Right cardiac atrium (tissue), 5 donors: Measurements from ENCODE around the gene CXCR5. TPM values are rescaled to one million over a fixed set of nuclear protein-coding genes. Genes with fewer than 3 reads are reported as not detected.

Source experiments
- ATAC-seq, 2 donors: fragments of 200-7000 bp; cut with Tn5 transposase; one replicate each; pipeline versions ENCODE4 v1.8.0 to v1.9.1; 2020; ENCODE audit warnings: moderate library complexity in 2 of 2, mild to moderate bottlenecking in 1 of 2
- DNase-seq, 3 donors: peaks; one replicate each; pipeline ENCODE4 v3.0.0-alpha.2; 2020
- H3K27ac ChIP-seq: one replicate; pipeline ENCODE4 v1.5.1; 2013; ENCODE audit warnings: mild to moderate bottlenecking, low read length, control low read depth, moderate library complexity
- H3K27me3 ChIP-seq: one replicate; pipeline ENCODE4 v1.6.1; 2013; ENCODE audit not compliant: control insufficient read depth, insufficient read depth
- H3K4me1 ChIP-seq: one replicate; pipeline ENCODE4 v1.6.1; 2013; ENCODE audit warnings: low read length; ENCODE audit not compliant: control insufficient read depth, insufficient read depth
- H3K4me3 ChIP-seq: one replicate; pipeline ENCODE4 v1.5.1; 2013; ENCODE audit warnings: low read length, control low read depth
- H3K9me3 ChIP-seq: one replicate; pipeline ENCODE4 v1.6.1; 2013; ENCODE audit warnings: low read length; ENCODE audit not compliant: control insufficient read depth
- WGBS: extraction: QIAGEN DNeasy Blood & Tissue Kit; methylation state at CpG from one replicate; pipeline ENCODE4 v1.1.7; 2013; 5-methylcytosine and 5-hydroxymethylcytosine counted together
- intact Hi-C, 4 donors: fragments of 100-400 bp; cut with DNase I; formaldehyde crosslinking; loops; one replicate each; pipeline versions ENCODE4 v1.11.0 to v1.14.0; 2022 to 2023
- polyA plus RNA-seq: library from polyadenylated mRNA; stranded (reverse); fragments of 200-250 nt; gene quantifications from one replicate; pipeline ENCODE4 v1.2.3, GENCODE V29; 2013
- total RNA-seq, 4 donors: library from RNA; stranded (reverse); fragmentation: NEBNext Ultra II Directional; extraction: Animal tissue kit (Norgen Biotek cat#: 25700); gene quantifications; one replicate each; pipeline ENCODE4 v1.2.1, GENCODE V29; 2021
- donor health status: healthy with polysubstance abuse.
- donor health status: DM: no; HTN: yes; CAD: no.
- donor health status: DM: no; HTN: no; CAD: no.
- donor health status: DM: no; HTN: yes; CAD: no; lungs with severe emphysema.
- donor health status: DM: yes; HTN: yes; CAD: no.

Gene CXCR5
- total and polyA plus RNA-seq, 5 donors, result 0.34 TPM; not detected in 4

GRCh38 chr11:118914987-118915386, 31.3 kb downstream of the CXCR5 start:
- Histone ChIP-seq H3K27ac (peak overlapping the region; percentile 95), H3K9me3 (no peaks in the 10 kb centered on the region), H3K4me3 (no peak overlapping the region), H3K4me1 (peaks cover 62% of the 10 kb centered on the region), H3K27me3 (no peaks in the 10 kb centered on the region)
- no peak for DNase-seq
- 83% methylated on average over 4 of the region's 4 CpGs for WGBS
- intact Hi-C loops, result no loop called here
- ATAC-seq, result no peak

GRCh38 chr11:118915396-118915795, 31.7 kb downstream of the CXCR5 start:
- Histone ChIP-seq H3K9me3 (no peaks in the 10 kb centered on the region), H3K4me1 (peaks cover 64% of the 10 kb centered on the region), H3K27me3 (no peaks in the 10 kb centered on the region), H3K27ac (peak overlapping the region; percentile 95), H3K4me3 (no peak overlapping the region)
- 74% methylated on average over 2 of the region's 2 CpGs for WGBS
- intact Hi-C loops, result no loop called here
- DNase-seq (peak in 2 of 3 donors; percentile 41 to 42), ATAC-seq (no peak)

DNA sequence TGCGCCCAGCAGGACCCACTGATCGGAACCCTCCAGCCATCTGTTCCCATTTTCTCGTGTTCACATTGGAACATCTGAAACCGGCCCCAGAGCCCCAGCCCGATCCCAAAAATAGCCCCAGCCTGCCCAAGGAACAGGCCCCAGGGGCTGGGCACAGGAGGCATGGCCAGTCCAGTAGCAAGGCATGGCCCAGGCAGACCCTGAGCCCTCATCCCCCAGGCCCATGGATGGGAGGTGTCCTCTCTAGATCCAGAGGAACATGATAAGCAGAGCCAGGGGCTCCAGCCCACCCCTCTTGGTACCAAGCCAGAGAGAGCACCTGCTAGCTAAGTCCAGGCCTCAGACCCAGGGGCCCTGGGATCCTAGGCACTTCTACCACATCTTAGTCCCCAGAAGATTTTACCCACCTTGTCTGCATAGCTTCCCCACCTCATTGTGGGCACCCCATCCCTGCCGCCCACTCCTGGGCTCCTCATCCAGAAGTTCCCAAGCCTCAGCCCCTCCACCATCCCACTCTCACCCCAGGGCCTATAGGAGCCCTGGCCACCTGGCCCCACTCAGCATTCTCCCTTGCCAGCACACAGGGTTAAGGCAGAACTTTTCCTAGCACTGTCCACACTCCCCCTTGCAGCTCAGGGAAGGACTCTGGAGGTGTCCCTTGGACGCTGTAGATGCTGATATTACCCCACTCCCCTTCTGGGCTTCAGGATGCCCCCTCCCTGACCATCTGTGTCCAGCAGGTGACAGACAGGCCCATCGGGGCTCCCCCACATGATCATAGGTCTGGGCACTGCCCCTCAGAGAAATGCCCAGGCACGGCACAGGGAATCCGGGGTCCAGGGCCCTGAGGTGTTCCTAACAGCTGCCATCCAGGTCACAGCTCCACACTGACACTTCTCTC, 32.5 kb downstream of the CXCR5 start:
- 34% methylated on average over 10 of the region's 10 CpGs for WGBS
- Histone ChIP-seq H3K9me3 (no peaks in the 10 kb centered on the region), H3K4me1 (peaks cover 60% of the 10 kb centered on the region), H3K4me3 (no peak overlapping the region), H3K27ac (peak overlapping the region; percentile 95), H3K27me3 (no peaks in the 10 kb centered on the region)
- no peak for ATAC-seq
- intact Hi-C loops, result no loop called here
- peak; percentile 31 to 62 (median 57) for DNase-seq

DNA sequence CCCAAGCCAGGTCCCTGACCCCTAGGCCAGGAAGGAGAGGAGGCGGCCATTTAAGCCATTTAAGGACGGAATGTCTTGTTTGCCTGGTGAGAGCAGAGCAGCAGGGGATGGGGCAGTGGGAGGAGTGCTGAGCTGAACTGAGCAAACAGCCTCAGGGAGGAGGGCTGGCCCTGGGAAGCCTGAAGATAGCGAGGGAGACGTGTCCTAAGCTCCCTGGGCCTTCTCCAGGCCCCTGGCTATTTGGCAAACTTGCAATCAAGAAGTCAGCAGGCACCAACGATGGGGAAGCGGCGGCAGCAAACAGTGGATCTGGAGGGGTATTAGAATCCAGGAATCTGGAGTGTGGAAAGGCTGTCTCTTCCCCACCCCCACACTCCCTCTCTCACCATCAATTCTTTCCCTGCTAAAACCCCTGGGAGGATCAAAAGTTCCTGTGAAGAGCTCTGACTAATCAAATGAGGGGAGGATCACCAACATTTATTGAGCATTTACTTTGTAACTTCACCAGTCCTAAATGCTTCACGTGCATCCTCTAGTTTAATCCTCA, 33.2 kb downstream of the CXCR5 start:
- intact Hi-C loops, result no loop called here
- 27% methylated on average over 8 of the region's 8 CpGs for WGBS
- Histone ChIP-seq H3K4me1 (peaks cover 57% of the 10 kb centered on the region), H3K9me3 (no peaks in the 10 kb centered on the region), H3K4me3 (no peak overlapping the region), H3K27ac (peak overlapping the region; percentile 95), H3K27me3 (no peaks in the 10 kb centered on the region)
- ATAC-seq, result peak; percentile 9 to 46
- DNase-seq, result peak; percentile 85 to 93 (median 91)

GRCh38 chr11:118917481-118918127, 33.9 kb downstream of the CXCR5 start:
- no peaks in the 10 kb centered on the region for H3K9me3 ChIP-seq
- peak; percentile 80 to 87 (median 81) for DNase-seq
- H3K27ac ChIP-seq, result peak overlapping the region; percentile 98
- intact Hi-C loops, result no loop called here
- WGBS, result 11% methylated on average over 13 of the region's 13 CpGs
- no peaks in the 10 kb centered on the region for H3K27me3 ChIP-seq
- peaks cover 51% of the 10 kb centered on the region for H3K4me1 ChIP-seq
- ATAC-seq, result peak; percentile 42 to 57
- H3K4me3 ChIP-seq, result peak overlapping the region; percentile 23

DNA sequence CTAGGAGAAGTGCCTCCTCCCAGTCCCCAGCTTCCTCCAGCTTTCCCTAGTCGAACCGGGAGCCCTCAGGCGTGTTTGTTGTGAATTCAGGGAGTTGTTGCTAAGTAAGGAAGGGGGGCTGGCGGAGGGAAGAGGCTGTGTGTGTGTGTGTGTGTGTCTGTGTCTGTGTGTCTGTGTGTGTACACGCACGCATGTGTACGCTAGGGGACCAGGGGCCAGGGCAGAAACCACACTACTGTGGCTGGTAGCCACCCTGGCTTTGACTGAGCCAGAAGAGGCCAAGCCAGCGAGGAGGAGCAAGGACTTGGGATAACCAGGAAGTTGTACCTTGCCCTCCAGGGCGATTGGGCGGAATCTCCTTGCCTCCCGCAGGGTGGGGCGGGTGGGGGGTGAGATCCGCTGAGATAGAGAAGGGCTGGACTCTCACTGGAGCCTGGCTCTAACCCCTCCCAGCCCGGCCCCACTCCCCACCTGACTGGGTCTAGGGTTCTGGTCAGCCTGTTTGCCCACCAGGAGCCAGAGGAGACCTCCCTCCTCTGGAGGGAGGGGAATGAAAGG, 34.5 kb downstream of the CXCR5 start:
- Histone ChIP-seq H3K4me1 (peaks cover 44% of the 10 kb centered on the region), H3K27me3 (no peaks in the 10 kb centered on the region), H3K9me3 (no peaks in the 10 kb centered on the region), H3K27ac (peak overlapping the region; percentile 98), H3K4me3 (peak overlapping the region; percentile 23)
- peak; percentile 91 to 93 (median 91) for DNase-seq
- intact Hi-C loops, result no loop called here
- peak; percentile 5 to 36 for ATAC-seq
- 3% methylated on average over 14 of the region's 14 CpGs for WGBS

GRCh38 chr11:118918686-118919280, 35.1 kb downstream of the CXCR5 start:
- WGBS, result 7% methylated on average over 10 of the region's 13 CpGs
- H3K27me3 ChIP-seq, result no peaks in the 10 kb centered on the region
- H3K9me3 ChIP-seq, result no peaks in the 10 kb centered on the region
- peak in 1 of 3 donors; percentile 82 for DNase-seq
- peaks cover 42% of the 10 kb centered on the region for H3K4me1 ChIP-seq
- intact Hi-C loops, result no loop called here
- H3K27ac ChIP-seq, result peak overlapping the region; percentile 98
- ATAC-seq, result no peak
- H3K4me3 ChIP-seq, result peak overlapping the region; percentile 13

- ATAC-seq, result peak; percentile 11 to 15
- Histone ChIP-seq H3K27me3 (no peaks in the 10 kb centered on the region), H3K27ac (peak overlapping the region; percentile 87), H3K4me3 (peak overlapping the region; percentile 64), H3K4me1 (peaks cover 24% of the 10 kb centered on the region), H3K9me3 (no peaks in the 10 kb centered on the region)
- peak; percentile 85 to 89 (median 86) for DNase-seq
- WGBS, result 8% methylated on average over 13 of the region's 13 CpGs
- intact Hi-C loops, result no loop called here
Measured at GRCh38 chr11:118921121-118921928, 37.6 kb downstream of the CXCR5 start.

- WGBS, result 17% methylated on average over 20 of the region's 20 CpGs
- Histone ChIP-seq H3K27me3 (no peaks in the 10 kb centered on the region), H3K4me3 (peak overlapping the region; percentile 64), H3K4me1 (peaks cover 22% of the 10 kb centered on the region), H3K9me3 (no peaks in the 10 kb centered on the region), H3K27ac (peak overlapping the region; percentile 90)
- peak; percentile 91 to 96 (median 96) for DNase-seq
- intact Hi-C loops, result loop anchor here in 1 of 4 donors (2.0 kb wide), 1 partner anchor 13 kb away; no protein-coding TSS in a partner anchor
- ATAC-seq, result peak; percentile 59 to 71
Measured at GRCh38 chr11:118921929-118922744, 38.4 kb downstream of the CXCR5 start.
